GM19467 (cell line): ENCODE results near the gene DRC7.

ENCODE experiments used
- ATAC-seq: cut with Tn5 transposase; IDR thresholded peaks from one replicate; pipeline ENCODE4 v1.9.1; 2021; ENCODE audit warnings: mild to moderate bottlenecking, moderate library complexity; ENCODE audit not compliant: unreplicated experiment

The DRC7 gene

GRCh38 chr16:57690782-57691471 is 3.7 kb upstream of the DRC7 start:
- no peak for ATAC-seq

DNA sequence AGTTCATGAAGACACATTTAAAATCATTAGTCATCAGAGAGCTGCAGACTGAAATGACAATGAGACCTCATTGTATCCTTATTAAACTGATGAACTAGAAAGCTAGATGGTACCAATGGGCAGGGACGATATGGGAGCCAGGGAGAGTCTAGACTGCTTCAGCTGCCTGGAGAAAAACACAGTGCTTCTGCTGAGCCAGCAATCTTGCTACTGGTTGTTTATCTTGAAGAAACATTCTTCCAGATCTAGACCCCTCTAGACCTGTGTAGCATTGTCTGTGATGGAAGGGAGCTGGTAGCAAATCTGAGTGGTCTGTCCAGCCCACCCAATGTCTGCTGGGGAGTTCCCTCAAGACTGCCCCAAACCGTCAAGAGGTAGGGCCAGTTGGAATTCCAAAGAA is 2.0 kb upstream of the DRC7 start:
- no peak for ATAC-seq

- ATAC-seq: no peak
Measured at GRCh38 chr16:57693550-57693949, 1.1 kb upstream of the DRC7 start.

DNA sequence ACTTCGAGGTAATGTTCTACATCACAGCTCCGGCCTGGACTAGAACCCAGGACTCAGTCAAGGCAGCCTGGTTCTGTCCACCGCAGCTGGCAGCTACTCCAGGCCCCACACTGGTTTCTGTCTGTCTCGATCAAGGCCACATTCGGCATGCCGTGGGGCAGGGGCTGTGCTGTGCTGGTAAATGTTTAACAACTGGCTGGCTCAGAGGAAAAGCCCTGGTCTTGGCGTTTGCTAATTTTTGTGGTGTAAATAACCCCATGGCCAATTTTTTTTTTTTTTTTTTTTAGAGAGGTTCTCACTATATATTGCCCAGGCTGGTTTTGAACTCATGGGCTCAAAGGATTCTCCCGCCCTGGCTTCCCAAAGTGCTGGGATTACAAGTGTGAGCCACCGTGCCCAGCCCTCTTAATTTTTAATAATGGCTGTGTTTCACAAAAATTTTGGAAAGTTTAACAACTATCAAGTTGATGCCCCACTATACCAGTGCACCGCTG is 328 bp upstream of the DRC7 start:
- no peak for ATAC-seq

DNA sequence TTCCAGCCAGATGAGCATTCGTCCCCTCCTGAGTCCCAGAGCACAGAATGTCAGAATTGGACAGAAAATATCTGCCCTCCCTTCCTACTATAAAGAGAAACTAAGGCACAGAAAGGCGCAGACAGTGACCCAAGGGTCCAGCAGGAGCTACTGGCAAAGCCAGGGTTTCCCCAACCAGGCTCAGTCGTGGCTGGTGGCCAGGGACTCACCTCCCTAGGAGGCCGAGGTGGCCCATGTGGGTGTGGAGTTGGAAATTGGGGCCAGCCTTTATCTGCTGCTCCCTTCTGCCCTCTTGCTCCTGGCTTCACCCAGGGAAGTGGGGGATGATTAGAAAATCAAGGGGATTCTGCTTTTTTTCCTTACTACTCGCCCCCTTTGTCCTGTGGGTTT is 1.1 kb downstream of the DRC7 start:
- no peak for ATAC-seq

DNA sequence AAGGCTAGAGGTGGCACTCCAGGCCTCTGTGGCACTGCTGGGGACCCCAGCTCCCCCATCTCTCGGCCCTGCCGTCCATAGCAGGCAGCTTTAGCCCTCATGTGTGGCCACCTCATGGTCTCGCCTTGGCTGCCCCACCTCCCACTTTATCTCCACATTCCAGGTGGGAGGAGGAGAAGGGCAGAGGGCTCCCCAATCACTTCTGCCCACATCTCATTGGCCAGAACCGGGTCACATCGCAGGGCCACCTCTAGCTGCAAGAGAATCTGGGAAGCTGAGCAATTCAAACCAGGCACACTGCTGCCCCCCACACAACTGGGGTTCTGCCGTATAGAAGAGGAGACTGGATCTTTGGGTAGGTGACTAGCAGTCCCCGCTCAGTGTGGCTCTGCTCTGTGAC is 1.6 kb downstream of the DRC7 start:
- no peak for ATAC-seq

- no peak for ATAC-seq
Measured at GRCh38 chr16:57697896-57698537, 3.4 kb downstream of the DRC7 start.

- no peak for ATAC-seq
Measured at GRCh38 chr16:57698812-57699405, 4.3 kb downstream of the DRC7 start.

GRCh38 chr16:57699481-57699880 is 4.9 kb downstream of the DRC7 start:
- ATAC-seq: no peak

GRCh38 chr16:57699899-57700298 is 5.3 kb downstream of the DRC7 start:
- no peak for ATAC-seq

DNA sequence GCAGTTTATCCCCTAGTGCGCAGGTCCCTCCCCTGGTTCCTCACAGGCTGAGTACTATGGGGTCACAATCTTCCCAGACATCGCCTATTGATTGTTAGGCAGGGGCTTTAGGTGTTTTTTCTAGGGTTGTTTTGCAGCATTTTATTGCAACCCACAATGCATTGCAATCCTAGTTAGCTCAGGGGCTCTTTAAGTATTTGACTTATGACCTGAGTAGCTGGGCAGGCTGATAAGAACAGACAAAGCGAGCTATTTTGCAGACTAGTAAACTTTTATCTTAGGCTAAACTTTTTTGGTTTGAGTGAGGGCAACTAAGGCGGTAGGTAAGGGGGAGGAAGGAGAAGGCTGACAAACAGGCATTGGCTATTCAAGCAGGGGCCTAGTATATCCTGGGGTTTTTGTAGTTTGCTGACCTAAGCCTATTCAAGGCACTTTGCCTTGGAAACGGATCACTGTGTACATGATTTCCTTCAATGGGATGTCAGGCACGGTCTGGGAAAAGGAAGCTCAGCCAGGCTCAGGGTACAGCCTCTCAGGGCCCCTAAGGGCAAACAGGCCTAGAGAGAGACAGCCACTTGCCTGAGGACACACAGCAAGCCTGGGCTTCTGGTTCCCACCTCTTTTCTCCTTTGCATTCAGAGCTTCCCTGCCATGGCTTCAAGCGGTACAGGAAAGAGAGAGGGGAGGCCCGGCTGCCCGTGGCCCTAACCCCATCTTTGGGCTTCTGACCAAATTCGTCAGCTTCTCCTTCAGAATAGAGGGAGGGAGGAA is 6.4 kb downstream of the DRC7 start:
- ATAC-seq: no peak

- no peak for ATAC-seq
Measured at GRCh38 chr16:57701759-57702371, 7.3 kb downstream of the DRC7 start.

GRCh38 chr16:57703416-57704010 is 8.9 kb downstream of the DRC7 start:
- no peak for ATAC-seq

DNA sequence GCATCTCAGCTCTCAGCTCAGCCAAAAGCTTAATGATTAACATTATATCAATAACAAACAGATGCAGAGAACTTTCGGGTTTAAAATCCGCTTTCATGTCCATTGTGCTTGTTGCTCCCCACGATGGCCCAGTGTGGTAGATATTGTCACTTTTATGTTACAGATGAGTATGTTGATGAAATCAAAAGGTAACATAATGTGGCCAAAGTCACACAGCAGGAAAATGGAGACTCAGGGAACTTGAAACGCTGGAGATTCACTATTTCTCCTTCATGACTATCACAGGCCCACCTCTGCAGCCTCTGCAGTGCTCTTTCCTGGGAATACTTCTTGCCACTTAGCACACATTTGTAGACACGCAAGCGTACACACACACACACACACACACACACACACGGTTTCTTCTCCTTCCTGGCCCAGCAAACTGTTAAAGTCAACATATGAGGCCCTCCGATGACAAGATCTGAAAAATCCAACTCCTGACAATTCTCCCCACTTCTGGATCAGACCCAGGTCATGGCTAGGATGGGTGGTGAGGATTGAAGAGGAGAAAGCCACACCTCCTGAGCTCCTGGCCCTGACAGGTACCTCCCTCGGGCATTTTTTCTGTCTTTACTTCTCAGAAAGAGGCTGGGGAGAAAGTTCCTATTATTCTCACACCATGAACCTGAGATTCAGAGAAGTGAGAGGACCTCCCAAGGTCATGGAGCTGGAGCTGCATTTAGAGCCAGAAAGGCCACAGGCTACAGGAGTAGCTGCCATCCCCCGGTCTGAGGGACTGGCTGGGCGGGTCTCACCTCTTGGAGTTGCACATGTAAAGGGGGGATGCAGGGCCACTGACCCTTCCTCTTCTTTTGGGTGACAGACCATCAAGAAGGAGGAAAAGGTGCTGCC is 9.7 kb downstream of the DRC7 start:
- ATAC-seq: no peak

DNA sequence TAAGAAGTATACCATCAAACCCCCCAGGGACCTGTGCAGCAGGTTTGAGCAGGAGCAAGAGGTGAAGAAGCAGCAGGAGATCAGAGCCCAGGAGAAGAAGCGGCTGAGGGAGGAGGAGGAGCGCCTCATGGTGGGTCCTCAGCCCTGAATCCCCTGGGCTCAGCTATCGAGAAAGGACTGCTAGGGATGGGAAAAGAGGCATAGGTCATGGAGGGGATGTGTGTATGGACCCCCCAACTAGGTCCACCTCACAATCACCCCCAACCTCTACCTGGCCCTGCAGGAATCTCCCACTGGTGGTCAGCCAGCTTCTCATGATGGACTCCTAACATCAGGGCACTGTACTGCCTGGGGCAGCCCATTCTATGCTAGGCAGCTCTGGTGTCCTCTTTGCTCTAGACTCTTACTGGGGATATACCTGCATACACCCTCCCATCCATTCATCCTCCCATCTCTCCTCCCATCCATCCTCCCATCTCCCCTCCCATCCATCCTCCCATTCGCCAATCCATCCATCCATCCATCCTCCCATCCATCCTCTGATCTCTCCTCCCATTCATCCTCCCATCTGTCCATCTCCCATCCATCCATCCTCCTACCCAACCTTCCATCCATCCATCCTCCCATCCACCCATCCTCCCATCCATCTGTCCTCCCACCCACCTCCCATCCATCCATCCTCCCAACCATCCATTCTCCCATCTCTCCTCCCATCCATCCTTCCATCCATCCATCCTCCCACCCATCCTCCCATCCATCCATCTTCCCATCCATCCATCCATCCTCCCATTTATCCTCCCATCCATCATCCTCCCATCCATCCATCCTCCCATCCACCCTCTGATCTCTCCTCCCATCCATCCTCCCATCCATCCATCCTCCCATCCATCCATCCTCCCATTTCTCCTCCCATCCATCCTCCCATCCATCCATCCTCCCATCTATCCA is 10.6 kb downstream of the DRC7 start:
- no peak for ATAC-seq

DNA sequence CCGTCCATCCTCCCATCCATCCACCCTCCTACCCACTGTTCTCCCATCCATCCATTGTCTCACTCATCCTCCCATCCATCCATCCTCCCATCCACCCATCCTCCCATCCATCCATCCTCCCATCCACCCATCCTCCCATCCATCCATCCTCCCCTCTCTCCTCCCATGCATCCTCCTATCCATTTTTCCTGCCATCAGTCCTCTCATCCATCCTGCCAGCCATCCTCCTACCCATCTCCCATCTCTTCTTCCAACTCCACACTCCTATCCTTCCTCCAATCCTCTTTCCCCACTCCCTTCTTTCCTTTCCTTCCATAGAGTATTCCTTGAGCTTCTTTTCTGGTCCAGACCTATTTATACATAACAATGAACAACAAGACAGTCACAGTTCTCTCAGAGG is 12.1 kb downstream of the DRC7 start:
- ATAC-seq: no peak

DNA sequence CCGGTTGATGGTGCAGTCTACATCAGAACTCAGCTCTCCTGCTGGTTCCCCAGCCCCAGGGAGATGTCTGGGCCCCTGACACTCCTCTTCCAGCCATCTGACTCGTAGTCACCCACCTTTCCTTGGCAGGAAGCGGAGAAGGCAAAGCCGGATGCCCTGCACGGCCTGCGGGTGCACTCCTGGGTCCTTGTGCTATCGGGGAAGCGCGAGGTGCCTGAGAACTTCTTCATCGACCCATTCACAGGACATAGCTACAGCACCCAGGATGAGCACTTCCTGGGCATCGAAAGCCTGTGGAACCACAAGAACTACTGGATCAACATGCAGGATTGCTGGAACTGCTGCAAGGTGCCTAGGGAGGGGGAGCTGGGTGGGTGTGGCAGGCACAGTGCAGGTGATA is 12.7 kb downstream of the DRC7 start:
- ATAC-seq: no peak

DNA sequence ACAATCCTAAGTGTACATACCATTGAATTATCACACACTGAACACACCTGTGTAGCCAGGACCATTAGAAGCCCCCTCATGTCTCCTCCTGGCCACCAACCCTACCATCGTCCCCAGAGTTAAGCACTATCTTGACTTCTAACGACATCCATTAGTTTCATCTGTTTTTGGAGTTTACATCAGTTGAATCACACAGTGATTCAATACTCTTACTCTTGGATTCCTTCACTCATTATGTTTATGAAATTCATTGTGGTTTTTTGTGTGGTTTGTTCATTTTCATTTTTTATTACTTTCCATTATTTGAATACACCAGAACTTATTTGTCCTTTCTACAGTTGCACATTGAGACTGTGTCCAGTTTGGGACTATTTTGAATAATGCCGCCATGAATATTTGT is 13.6 kb downstream of the DRC7 start:
- ATAC-seq: no peak

GRCh38 chr16:57709663-57710062 is 15.1 kb downstream of the DRC7 start:
- no peak for ATAC-seq
